Measurements from ENCODE around the gene PIGR. TPM values are rescaled to one million over a fixed set of nuclear protein-coding genes. Genes with fewer than 3 reads are reported as not detected.

The PIGR gene
- total and polyA plus RNA-seq, 8 donors = 7.1 to 83.4 (median 33.5) TPM

GRCh38 chr1:206955476-206956451 is 9.5 kb upstream of the PIGR start:
- TF ChIP-seq, protein P1, sequence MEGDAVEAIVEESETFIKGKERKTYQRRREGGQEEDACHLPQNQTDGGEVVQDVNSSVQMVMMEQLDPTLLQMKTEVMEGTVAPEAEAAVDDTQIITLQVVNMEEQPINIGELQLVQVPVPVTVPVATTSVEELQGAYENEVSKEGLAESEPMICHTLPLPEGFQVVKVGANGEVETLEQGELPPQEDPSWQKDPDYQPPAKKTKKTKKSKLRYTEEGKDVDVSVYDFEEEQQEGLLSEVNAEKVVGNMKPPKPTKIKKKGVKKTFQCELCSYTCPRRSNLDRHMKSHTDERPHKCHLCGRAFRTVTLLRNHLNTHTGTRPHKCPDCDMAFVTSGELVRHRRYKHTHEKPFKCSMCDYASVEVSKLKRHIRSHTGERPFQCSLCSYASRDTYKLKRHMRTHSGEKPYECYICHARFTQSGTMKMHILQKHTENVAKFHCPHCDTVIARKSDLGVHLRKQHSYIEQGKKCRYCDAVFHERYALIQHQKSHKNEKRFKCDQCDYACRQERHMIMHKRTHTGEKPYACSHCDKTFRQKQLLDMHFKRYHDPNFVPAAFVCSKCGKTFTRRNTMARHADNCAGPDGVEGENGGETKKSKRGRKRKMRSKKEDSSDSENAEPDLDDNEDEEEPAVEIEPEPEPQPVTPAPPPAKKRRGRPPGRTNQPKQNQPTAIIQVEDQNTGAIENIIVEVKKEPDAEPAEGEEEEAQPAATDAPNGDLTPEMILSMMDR (IDR thresholded peaks at IDR 0.05) = no peak
- Histone ChIP-seq H3K4me3 (no peak overlapping the region), H3K36me3 (no peaks in the 10 kb centered on the region), H3K27ac (no peak overlapping the region), H3K4me1 (peaks cover 7 to 33% (median 32%) of the 10 kb centered on the region in 3 donors), H3K27me3 (no peaks in the 10 kb centered on the region), H3K9me3 (no peaks in the 10 kb centered on the region)
- intact Hi-C loops (cut with DNase I) = no loop called here
- ATAC-seq = peak in 2 of 4 donors; percentile 14 to 17
- WGBS, 2 donors = 57 to 62% methylated on average over 11 of the region's 11 CpGs
- no peak for FAIRE-seq
- DNase-seq = no peak

- intact Hi-C loops (cut with DNase I) = no loop called here
- Histone ChIP-seq H3K4me1 (peaks cover 7 to 36% (median 32%) of the 10 kb centered on the region in 3 donors), H3K9me3 (no peaks in the 10 kb centered on the region), H3K36me3 (no peaks in the 10 kb centered on the region), H3K4me3 (no peak overlapping the region), H3K27ac (peak overlapping the region in 3 of 4 donors; percentile 68 to 81 (median 77)), H3K27me3 (no peaks in the 10 kb centered on the region)
- 73 to 75% methylated on average over 10 of the region's 10 CpGs for WGBS, 2 donors
- no peak for FAIRE-seq
- TF ChIP-seq, protein P1 (IDR thresholded peaks at IDR 0.05) = no peak
- no peak for DNase-seq
- peak in 1 of 4 donors; percentile 18 for ATAC-seq
Observed at GRCh38 chr1:206954459-206955342, 8.4 kb upstream of the PIGR start.

GRCh38 chr1:206953626-206954025 is 7.4 kb upstream of the PIGR start:
- no peaks in the 10 kb centered on the region for H3K9me3 ChIP-seq
- peaks cover 7 to 36% (median 32%) of the 10 kb centered on the region in 3 donors for H3K4me1 ChIP-seq
- TF ChIP-seq, protein P1 (IDR thresholded peaks at IDR 0.05) = no peak
- 87% methylated on average over 2 of the region's 2 CpGs for WGBS, 2 donors
- H3K27me3 ChIP-seq = no peaks in the 10 kb centered on the region
- ATAC-seq = peak in 3 of 4 donors; percentile 33 to 34 (median 33)
- no peaks in the 10 kb centered on the region for H3K36me3 ChIP-seq
- no peak for DNase-seq
- FAIRE-seq = no peak
- H3K27ac ChIP-seq = peak overlapping the region in 3 of 4 donors; percentile 68 to 81 (median 77)
- H3K4me3 ChIP-seq = no peak overlapping the region
- intact Hi-C loops (cut with DNase I) = no loop called here

DNA sequence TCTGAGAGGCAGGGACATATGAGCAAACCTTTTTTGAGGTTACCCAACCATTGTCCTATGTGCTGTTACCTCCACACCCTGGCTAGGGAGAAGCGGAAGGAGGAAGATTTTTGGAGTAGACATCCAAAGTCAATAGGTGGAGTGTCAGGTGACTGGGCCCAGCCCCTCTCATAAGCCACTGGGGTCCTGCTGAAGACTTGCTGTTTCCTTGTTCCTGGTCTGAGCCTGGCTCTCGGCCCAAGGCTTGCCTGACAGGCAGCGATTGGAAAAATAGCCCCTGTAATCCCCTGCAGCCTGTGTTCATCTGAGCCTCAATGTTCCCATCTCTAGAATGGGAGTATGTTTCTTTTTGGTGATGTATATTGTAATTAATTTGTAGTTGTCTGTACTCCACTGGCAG is 6.9 kb upstream of the PIGR start:
- WGBS, 2 donors = 69 to 76% methylated on average over 3 of the region's 3 CpGs
- Histone ChIP-seq H3K4me1 (peaks cover 7 to 36% (median 32%) of the 10 kb centered on the region in 3 donors), H3K27ac (peak overlapping the region in 3 of 4 donors; percentile 68 to 81 (median 77)), H3K9me3 (no peaks in the 10 kb centered on the region), H3K27me3 (no peaks in the 10 kb centered on the region), H3K36me3 (no peaks in the 10 kb centered on the region), H3K4me3 (no peak overlapping the region)
- FAIRE-seq (no peak), DNase-seq (no peak), ATAC-seq (peak in 3 of 4 donors; percentile 5 to 40 (median 11))
- intact Hi-C loops (cut with DNase I) = no loop called here
- TF ChIP-seq, protein P1 (IDR thresholded peaks at IDR 0.05) = no peak
